GM18861 (cell line): Measurements from ENCODE around the gene PER3.
"Not testable (repeated sequence)": the region's sequence is repeated elsewhere in the genome, so short reads cannot be mapped to it uniquely, and the experiment has no call there.

ENCODE experiments used
- ATAC-seq: cut with Tn5 transposase; IDR thresholded peaks from one replicate; pipeline ENCODE4 v1.9.1; 2021; ENCODE audit not compliant: unreplicated experiment

The PER3 gene

GRCh38 chr1:7778133-7778628 is 5.9 kb upstream of the PER3 start:
- ATAC-seq = no peak

- no peak for ATAC-seq
Measured at GRCh38 chr1:7780976-7781375, 3.1 kb upstream of the PER3 start.

- no peak for ATAC-seq
Measured at GRCh38 chr1:7781501-7781900, 2.6 kb upstream of the PER3 start.

- no peak for ATAC-seq
Measured at GRCh38 chr1:7781923-7782495, 2.1 kb upstream of the PER3 start.

GRCh38 chr1:7783178-7783711 is 846 bp upstream of the PER3 start:
- ATAC-seq = no peak

- no peak for ATAC-seq
Measured at GRCh38 chr1:7784492-7785071, 491 bp downstream of the PER3 start.

- no peak for ATAC-seq
Measured at GRCh38 chr1:7785108-7785507, 1.0 kb downstream of the PER3 start.

GRCh38 chr1:7786795-7787194 is 2.7 kb downstream of the PER3 start:
- ATAC-seq = no peak

GRCh38 chr1:7789828-7790227 is 5.7 kb downstream of the PER3 start:
- ATAC-seq = no peak

- ATAC-seq = not testable (repeated sequence)
Measured at GRCh38 chr1:7791027-7791426, 6.9 kb downstream of the PER3 start.

- no peak for ATAC-seq
Measured at GRCh38 chr1:7795406-7795805, 11.3 kb downstream of the PER3 start.

GRCh38 chr1:7805460-7805859 is 21.4 kb downstream of the PER3 start:
- no peak for ATAC-seq

GRCh38 chr1:7808253-7808844 is 24.3 kb downstream of the PER3 start:
- no peak for ATAC-seq

- ATAC-seq = no peak
Measured at GRCh38 chr1:7809742-7810141, 25.7 kb downstream of the PER3 start.

- ATAC-seq = no peak
Measured at GRCh38 chr1:7810395-7810794, 26.3 kb downstream of the PER3 start.

GRCh38 chr1:7811476-7811875 is 27.4 kb downstream of the PER3 start:
- no peak for ATAC-seq

- ATAC-seq = no peak
Measured at GRCh38 chr1:7813677-7814373, 29.7 kb downstream of the PER3 start.

- no peak for ATAC-seq
Measured at GRCh38 chr1:7821282-7821681, 37.2 kb downstream of the PER3 start.

GRCh38 chr1:7824701-7825100 is 40.6 kb downstream of the PER3 start:
- no peak for ATAC-seq

GRCh38 chr1:7826363-7826762 is 42.3 kb downstream of the PER3 start:
- no peak for ATAC-seq

- ATAC-seq = no peak
Measured at GRCh38 chr1:7827126-7827955, 43.2 kb downstream of the PER3 start.
